ENCODE data around the gene MIA.
"Not testable (repeated sequence)": the region's sequence is repeated elsewhere in the genome, so short reads cannot be mapped to it uniquely, and the experiment has no call there.

The MIA gene

GRCh38 chr19:40804783-40805242 is 29.5 kb downstream of the MIA start:
- DNase-seq, result no peak

DNA sequence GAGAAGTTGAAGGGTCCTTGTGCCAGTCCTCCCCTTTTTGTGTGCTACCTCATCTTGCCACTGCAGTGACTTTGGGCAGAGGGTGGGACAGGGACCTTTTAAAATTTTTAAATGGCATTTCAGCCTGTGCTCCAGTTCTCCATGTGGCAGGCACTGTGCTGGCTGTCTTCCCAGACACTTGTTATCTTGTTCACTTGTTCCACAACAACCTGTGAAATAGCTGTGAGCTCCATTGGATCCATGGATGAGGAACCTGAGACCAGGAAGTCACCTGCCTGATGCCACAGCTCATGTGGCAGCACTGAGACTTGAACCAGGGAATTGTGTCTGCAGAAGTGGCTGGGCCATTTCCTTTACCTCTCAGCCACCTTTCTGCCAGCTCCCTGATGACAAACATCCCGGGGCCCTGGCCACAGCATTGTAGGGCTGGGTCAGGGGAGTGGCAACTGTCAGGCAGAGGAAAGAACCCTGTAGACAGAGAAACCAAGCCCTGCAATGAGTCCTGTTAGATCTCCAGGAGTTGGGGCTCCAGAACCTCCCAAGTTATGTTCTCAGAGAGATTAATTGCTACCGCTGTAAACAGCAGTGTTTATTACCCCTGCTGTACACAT is 30.0 kb downstream of the MIA start:
- DNase-seq, result peak; percentile 82

- no peak for DNase-seq
These were observed 31.3 kb downstream of the MIA start for GRCh38 chr19:40806423-40807146.

- DNase-seq, result no peak
These were observed 32.1 kb downstream of the MIA start for GRCh38 chr19:40807147-40808020.

- DNase-seq, result no peak
These were observed 32.7 kb downstream of the MIA start for GRCh38 chr19:40808021-40808325.

DNA sequence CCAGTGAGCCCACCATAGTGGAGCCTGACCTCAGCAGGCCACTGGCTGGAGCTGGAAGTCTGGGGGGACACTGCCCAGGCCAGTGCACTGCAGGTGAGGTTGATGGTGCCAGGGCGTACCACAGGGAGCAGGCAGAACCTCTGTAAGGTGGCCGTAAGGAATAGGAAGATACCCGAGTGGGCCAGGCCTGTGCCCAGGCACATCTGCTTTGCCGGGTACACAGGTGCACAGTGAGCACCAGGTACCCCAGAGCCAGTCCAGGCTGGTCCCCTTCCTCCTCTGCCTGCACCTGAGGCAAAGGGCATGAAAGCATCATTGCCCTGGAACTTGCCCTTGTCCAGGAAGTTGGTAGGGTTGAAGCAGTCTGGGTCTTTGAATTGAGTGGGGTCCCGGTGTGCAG is 33.2 kb downstream of the MIA start:
- no peak for DNase-seq

- DNase-seq, result no peak
These were observed 34.2 kb downstream of the MIA start for GRCh38 chr19:40809358-40810086.

DNA sequence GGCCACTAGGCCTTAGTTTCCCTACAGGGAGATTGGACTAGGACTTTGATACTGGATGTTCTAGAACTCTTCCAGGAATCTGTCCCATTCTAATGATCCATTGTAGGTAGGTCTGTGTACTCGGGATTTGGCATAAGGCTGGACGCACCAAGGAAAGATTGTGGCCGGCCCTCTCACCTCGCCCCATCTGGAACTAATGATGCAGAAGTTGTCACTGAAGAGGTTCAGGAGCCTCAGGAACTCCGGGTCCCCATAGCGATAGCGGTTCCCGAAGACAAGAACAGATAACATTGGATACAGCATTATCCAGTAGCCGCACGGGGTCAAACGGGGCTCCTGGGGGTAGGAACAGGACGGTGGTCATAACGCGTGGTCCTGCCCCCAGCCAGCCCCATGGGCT is 34.8 kb downstream of the MIA start:
- no peak for DNase-seq

DNA sequence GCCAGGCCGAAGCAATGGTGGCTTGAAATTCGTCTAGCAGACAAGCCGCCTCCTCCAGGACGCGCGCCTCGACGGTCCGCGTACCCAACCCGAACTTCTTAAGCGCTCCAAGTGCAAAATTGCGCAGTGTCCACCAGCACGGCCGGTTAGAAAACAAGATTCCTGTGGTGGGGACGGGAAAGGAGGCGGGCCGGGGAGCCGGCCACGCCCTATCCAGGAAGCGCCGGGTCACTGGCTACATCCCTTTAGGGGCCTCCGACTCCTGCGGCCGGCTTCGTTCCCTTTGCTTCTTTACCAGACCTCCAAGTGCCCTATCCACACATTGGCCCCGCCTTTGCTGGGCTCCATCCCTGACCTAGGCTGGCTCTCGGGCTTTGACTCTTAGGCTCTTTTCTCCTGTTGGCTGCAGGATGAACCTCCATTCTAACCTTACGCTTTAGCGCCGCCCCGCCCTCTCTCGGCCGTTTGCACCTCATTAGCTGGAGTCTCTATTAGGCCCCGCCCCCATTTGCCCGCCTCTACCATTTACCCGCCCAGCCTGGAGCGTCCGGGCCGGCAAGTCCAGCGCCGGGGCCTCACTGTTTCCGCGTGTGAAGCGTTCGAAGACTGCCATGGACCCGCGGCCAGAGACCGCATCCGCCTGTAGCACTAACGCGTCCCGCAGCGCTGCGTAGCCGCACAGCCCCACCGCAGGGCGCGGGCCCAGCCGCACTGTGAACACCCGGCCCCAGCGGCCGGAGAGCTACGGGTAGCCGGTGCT is 35.5 kb downstream of the MIA start:
- peak; percentile 23 for DNase-seq

GRCh38 chr19:40811478-40812341 is 36.4 kb downstream of the MIA start:
- no peak for DNase-seq

DNA sequence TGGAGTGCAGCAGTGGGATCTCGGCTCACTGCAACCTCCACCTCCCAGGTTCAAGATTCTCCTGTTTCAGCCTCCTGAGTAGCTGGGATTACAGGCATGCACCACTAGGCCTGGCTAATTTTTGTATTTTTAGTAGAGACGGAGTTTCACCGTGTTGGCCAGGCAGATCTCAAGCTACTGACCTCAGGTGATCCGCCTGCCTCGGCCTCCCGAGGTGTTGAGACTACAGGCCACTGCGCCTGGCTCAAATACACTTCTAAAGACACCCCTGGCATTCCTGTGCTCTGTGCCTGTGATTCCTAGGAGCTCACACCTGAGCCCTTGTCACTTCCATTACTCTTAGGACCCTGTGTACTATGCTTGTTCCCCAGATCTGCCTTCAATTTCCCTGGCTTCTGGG is 37.2 kb downstream of the MIA start:
- DNase-seq, result not testable (repeated sequence)

GRCh38 chr19:40813182-40813581 is 37.9 kb downstream of the MIA start:
- DNase-seq, result no peak

DNA sequence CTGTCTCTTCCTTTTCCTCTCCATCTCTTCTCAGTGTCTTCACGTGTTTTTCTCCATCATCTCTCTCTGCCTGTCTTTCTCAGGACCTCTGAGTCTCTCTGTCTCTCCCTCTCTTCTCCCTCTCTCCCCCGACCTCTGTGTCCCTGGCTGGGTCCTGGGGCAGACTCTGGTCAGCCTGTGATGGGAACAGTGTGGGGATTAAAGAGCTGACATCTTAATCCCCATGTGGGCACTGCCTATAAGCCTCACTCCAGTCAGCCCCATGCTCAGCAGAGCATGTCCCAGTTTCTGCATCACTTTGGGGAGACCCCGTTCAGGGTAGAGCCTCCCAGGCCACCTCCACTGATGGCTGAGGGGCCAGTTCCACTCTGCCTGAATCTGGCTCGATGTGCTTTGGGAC is 39.9 kb downstream of the MIA start:
- no peak for DNase-seq

DNA sequence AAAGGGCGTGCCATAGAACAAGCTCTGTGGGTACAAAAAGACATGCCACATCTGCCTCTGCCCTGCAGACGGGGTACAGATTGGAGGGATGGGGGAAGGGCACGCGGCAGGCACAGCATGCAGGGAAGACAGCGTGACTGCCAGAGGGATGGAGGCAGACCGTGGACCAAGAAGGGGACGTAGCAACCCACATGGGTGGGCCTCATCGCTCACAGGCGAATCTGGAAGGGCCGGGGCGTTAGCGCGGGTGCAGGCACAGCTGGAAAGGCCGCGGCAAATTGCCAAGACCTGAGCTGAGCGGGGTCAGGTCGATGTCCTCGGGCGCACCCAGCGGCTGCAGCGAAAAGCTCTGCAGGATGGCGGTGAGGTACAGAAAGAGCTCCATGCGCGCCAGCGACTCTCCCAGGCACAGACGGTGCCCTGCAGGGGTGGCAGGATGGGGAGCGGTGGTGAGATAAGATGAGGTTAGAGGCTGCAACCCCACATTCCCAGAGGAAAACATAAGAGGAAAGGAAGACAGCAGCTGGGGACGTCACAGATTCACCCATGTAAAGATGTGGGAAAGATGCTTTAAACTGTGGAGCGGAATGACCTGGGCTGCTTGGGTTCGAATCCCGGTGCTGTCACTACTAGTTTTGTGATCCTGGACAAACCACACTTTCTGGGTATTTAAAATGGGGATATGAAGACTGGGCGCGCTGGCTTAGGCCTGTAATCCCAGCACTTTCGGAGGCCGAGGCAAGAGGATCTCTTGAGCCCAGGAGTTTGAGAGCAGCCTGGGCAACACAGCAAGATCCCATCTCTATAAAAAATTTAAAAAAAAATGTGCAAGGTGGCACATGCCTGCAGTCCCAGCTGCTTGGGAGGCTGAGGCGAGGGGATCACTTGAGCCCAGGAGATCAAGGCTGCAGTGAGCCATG is 43.4 kb downstream of the MIA start:
- DNase-seq, result not testable (repeated sequence)

DNA sequence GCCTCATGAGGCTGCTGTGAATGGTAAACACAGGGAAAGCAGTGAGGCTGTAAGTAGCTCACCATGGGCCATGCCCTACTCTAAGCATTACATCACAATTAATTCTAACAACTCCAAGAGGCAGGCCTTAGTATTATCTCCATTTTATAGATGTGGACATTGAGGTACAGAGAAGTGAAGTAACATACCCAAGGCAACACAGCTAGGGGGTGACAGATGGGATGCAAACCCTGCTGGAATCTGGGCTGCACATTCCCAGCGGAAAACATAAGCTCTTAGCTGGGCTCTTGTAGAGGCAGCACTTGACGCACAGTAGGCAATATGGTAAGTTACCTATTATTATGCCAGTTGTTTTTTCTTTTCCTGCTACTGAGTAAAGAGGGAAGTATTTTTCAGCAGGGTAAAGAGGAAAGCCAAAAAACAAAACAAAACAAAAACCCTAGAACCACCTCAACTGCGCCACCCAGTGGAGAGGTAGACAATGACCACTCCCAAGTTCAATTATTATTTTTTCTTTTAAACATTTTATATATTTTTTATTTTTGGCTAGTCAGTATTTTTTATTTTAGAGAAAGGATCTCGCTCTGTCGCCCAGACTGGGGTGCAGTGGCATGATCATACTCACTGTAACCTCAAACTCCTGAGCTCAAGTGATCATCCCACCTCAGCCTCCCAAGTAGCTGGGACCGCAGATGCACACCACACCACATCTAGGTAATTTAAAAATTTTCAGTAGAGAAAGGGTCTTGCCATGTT is 44.3 kb downstream of the MIA start:
- not testable (repeated sequence) for DNase-seq

- DNase-seq, result no peak
These were observed 46.8 kb downstream of the MIA start for GRCh38 chr19:40822161-40822560.

DNA sequence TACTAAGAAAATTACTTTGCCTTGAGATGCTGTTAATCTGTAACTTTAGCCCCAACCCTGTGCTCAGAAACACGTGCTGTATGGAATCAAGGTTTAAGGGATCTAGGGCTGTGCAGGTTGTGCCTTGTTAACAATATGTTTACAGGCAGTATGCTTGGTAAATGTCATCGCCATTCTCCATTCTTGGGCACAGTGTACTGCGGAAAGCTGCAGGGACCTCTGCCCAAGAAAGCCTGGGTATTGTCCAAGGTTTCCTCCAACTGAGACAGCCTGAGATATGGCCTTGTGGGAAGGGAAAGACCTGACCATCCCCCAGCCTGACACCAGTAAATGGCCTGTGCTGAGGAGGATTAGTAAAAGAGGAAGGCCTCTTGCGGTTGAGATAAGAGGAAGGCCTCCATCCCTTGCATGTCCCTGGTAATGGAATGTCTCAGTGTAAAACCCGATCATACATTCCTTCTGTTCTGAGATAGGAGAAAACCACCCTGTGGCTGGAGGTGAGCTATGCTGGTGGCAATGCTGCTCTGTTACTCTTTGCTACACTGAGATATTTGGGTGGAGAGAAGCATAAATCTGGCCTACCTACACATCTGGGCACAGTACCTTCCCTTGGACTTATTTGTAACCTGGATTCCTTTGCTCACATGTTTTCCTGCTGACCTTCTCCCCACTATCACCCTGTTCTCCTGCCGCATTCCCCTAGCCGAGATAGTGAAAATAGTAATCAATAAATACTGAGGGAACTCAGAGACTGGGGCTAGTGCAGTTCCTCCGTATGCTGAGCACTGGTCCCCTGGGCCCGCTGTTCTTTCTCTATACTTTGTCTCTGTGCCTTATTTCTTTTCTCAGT is 47.6 kb downstream of the MIA start:
- DNase-seq, result not testable (repeated sequence)

GRCh38 chr19:40824916-40825315 is 49.6 kb downstream of the MIA start:
- DNase-seq, result not testable (repeated sequence)

Measured in NCI-H2029 (cell line).